MM.1S (cell line): ENCODE data around the gene TSSC4.

Source experiments
- DNase-seq: peaks from one replicate; pipeline ENCODE4 v3.0.0-alpha.2; 2015
- H2AFZ ChIP-seq: fragments of 300-600 bp; sonication (generic); 2 replicates; pipeline ENCODE4 v1.6.0; 2016; ENCODE audit warnings: antibody characterized with exemption, low read length
- H3F3A ChIP-seq: fragments of 300-600 bp; sonication (generic); 2 replicates; pipeline ENCODE4 v1.6.1; 2016; ENCODE audit warnings: mild to moderate bottlenecking, antibody characterized with exemption, low read length, moderate library complexity, mixed read lengths; ENCODE audit not compliant: insufficient read depth
- H3K27ac ChIP-seq: fragments of 300-600 bp; sonication (generic); 2 replicates; pipeline ENCODE4 v1.5.1; 2016; ENCODE audit warnings: mild to moderate bottlenecking, low read length
- H3K27me3 ChIP-seq: fragments of 300-600 bp; sonication (generic); replicated peaks from 2 replicates; pipeline ENCODE4 v1.6.0; 2016; ENCODE audit warnings: low read length; ENCODE audit not compliant: insufficient read depth
- H3K36me3 ChIP-seq: fragments of 300-600 bp; sonication (generic); replicated peaks from 2 replicates; pipeline ENCODE4 v1.6.1; 2016; ENCODE audit warnings: mild to moderate bottlenecking, low read length, mixed read lengths; ENCODE audit not compliant: insufficient read depth
- H3K4me1 ChIP-seq: fragments of 300-600 bp; sonication (generic); 2 replicates; pipeline ENCODE4 v1.6.1; 2016; ENCODE audit warnings: low read length, mixed read lengths
- H3K4me2 ChIP-seq: fragments of 300-600 bp; sonication (generic); 2 replicates; pipeline ENCODE4 v1.6.0; 2016; ENCODE audit warnings: low read depth, low read length
- H3K4me3 ChIP-seq: fragments of 300-600 bp; sonication (generic); 2 replicates; pipeline ENCODE4 v1.5.1; 2016; ENCODE audit warnings: low read length, mixed read lengths
- H3K79me2 ChIP-seq: fragments of 300-600 bp; sonication (generic); 2 replicates; pipeline ENCODE4 v1.6.1; 2016; ENCODE audit warnings: mixed run types, low read length, mixed read lengths
- H3K9ac ChIP-seq: fragments of 300-600 bp; sonication (generic); 2 replicates; pipeline ENCODE4 v1.6.1; 2016; ENCODE audit warnings: low read length, mixed read lengths
- H3K9me2 ChIP-seq: fragments of 300-600 bp; sonication (generic); replicated peaks from 2 replicates; pipeline ENCODE4 v1.6.1; 2016; ENCODE audit warnings: mild to moderate bottlenecking, low read length, mixed read lengths; ENCODE audit not compliant: insufficient read depth
- H3K9me3 ChIP-seq: fragments of 300-600 bp; sonication (generic); replicated peaks from 2 replicates; pipeline ENCODE4 v1.6.1; 2016; ENCODE audit warnings: mild to moderate bottlenecking, low read length, mixed read lengths; ENCODE audit not compliant: insufficient read depth
- H4K20me1 ChIP-seq: fragments of 300-600 bp; sonication (generic); 2 replicates; pipeline ENCODE4 v1.6.1; 2016; ENCODE audit warnings: mild to moderate bottlenecking, low read length, moderate library complexity, mixed read lengths; ENCODE audit not compliant: insufficient read depth
- EZH2 ChIP-seq: fragments of 300-600 bp; sonication (generic); optimal IDR thresholded peaks from 2 replicates; pipeline ENCODE3; 2017; ENCODE audit warnings: low read depth, mild to moderate bottlenecking, antibody characterized with exemption, low read length, mixed read lengths
- EZH2phosphoT487 ChIP-seq: fragments of 300-600 bp; sonication (generic); IDR thresholded peaks from 2 replicates; pipeline ENCODE4 v1.6.1; 2018; ENCODE audit warnings: antibody characterized with exemption, low read length
- TF ChIP-seq, protein P1 (sequence below): fragments of 300-600 bp; sonication (generic); IDR thresholded peaks from 2 replicates; pipeline ENCODE4 v1.5.1; 2016; ENCODE audit warnings: antibody characterized with exemption, low read length, mixed read lengths

The TSSC4 gene

DNA sequence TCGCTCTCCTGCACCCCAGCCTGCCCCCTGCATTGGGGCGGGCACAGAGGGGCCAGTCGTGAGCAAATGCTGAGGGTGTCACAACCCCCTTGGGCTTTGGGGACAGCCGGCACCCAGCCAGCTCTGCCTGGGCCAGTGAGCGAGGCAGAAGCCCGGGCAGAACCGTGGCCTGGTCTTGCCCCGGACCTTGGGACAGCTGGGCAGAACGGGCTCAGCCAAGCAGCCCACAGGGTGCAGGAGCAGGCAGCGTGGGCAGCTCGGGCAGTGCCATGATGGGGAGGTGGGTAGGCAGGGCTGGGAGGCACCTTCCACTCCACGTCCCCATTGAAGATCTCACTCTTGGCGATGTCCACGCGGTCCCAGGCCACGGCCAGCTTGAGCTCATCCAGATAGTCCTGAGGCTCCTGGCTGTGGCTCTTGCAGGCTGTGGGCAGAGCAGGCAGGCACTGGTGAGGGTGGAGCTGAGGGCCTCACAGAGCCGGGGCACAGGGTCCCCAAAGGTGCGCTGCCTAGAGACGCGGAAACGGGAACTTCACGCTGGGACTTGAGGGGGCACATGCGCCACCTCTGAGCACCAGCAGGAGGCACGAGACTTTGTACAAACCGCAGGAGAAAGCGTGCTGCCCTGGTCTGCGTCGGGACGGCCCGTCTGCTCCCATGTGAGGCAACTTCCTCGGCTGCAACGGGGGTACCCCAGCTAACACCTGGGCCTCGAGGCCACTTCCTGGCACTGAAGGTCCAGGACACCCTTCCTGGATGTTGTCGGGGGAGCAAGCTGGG, 15.2 kb downstream of the TSSC4 start:
- H3K36me3 ChIP-seq = no peaks in the 10 kb centered on the region
- peaks cover 83% of the 10 kb centered on the region for H3K27me3 ChIP-seq
- no peak overlapping the region for H3K4me3 ChIP-seq
- H2AFZ ChIP-seq = no peak overlapping the region
- TF ChIP-seq, protein P1, sequence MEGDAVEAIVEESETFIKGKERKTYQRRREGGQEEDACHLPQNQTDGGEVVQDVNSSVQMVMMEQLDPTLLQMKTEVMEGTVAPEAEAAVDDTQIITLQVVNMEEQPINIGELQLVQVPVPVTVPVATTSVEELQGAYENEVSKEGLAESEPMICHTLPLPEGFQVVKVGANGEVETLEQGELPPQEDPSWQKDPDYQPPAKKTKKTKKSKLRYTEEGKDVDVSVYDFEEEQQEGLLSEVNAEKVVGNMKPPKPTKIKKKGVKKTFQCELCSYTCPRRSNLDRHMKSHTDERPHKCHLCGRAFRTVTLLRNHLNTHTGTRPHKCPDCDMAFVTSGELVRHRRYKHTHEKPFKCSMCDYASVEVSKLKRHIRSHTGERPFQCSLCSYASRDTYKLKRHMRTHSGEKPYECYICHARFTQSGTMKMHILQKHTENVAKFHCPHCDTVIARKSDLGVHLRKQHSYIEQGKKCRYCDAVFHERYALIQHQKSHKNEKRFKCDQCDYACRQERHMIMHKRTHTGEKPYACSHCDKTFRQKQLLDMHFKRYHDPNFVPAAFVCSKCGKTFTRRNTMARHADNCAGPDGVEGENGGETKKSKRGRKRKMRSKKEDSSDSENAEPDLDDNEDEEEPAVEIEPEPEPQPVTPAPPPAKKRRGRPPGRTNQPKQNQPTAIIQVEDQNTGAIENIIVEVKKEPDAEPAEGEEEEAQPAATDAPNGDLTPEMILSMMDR = peak; percentile 27
- TF ChIP-seq EZH2 = no peak
- H3K4me2 ChIP-seq = no peak overlapping the region
- no peak for DNase-seq
- H3K4me1 ChIP-seq = no peaks in the 10 kb centered on the region
- H3F3A ChIP-seq = no peaks in the 10 kb centered on the region
- no peak overlapping the region for H3K9ac ChIP-seq
- H3K9me3 ChIP-seq = no peaks in the 10 kb centered on the region
- H3K9me2 ChIP-seq = no peaks in the 10 kb centered on the region
- H3K27ac ChIP-seq = no peak overlapping the region
- no peaks in the 10 kb centered on the region for H3K79me2 ChIP-seq
- no peaks in the 10 kb centered on the region for H4K20me1 ChIP-seq

DNA sequence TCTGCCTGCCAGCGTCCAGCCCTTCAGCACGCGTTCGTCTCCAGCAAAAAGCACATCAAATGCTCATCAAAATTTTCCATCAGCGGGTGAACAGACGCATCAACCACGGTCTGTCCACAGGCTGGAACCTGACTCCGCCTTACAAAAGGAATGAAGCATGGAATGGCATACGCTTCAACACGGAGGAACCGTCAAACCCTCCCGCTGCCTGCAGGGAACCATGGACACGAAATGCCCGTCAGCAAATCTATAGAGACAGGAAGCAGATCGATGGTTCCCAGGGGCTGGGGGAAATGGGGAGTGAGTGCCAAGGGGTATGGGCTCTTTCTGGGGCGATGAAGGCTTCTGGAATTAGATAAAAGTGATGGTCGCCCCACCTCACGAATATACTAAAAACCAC, 16.2 kb downstream of the TSSC4 start:
- no peaks in the 10 kb centered on the region for H3K4me1 ChIP-seq
- H3K4me2 ChIP-seq = no peak overlapping the region
- H3K36me3 ChIP-seq = no peaks in the 10 kb centered on the region
- no peaks in the 10 kb centered on the region for H3K9me2 ChIP-seq
- no peaks in the 10 kb centered on the region for H3K9me3 ChIP-seq
- no peaks in the 10 kb centered on the region for H4K20me1 ChIP-seq
- no peak overlapping the region for H3K9ac ChIP-seq
- H3K4me3 ChIP-seq = no peak overlapping the region
- H3K27ac ChIP-seq = no peak overlapping the region
- H3F3A ChIP-seq = no peaks in the 10 kb centered on the region
- H3K79me2 ChIP-seq = no peaks in the 10 kb centered on the region
- no peak for DNase-seq
- TF ChIP-seq, protein P1 = no peak
- TF ChIP-seq EZH2 = peak; percentile 54
- H2AFZ ChIP-seq = no peak overlapping the region
- H3K27me3 ChIP-seq = peaks cover 83% of the 10 kb centered on the region

DNA sequence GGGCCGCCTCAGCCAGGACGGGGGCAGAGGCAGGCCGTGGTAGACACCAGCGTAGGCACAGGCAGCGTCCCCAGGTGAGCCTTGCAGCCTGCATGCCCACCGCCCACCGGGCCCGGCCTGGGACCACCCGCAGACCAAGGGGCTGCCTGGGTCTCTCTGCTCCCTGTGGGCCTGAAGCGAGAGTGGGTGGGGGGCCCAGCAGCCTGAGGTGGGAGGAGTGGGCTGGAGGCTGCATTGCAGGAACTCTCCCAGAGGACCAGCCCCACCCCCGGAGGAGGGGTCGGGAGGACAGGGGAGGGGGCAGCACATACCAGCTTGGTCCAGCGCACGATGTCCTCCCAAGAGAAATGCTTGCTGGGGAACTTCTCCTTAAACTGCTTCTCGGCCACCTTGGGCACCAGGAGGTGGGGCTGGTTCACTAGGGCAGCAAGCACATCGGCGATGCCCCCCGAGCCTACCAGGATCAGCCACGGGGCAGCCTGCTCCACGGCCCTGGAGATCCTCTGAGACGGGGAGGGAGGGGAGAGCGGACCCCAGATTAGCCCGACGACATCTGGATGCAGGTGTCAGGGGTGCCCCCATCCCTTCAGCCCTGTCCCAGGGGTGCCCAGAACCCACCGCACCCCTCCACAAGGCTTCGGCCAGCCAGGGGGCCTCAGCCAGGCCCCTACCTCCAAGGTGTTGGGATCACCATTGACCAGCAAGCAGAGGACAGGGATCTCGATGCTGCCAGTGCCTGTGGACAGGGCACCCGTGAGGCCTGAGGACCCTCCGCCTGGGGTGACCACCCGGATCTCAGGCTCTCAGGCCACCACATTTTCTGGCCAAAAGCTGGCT, 17.5 kb downstream of the TSSC4 start:
- H3K9me3 ChIP-seq = no peaks in the 10 kb centered on the region
- H3F3A ChIP-seq = no peaks in the 10 kb centered on the region
- H3K9ac ChIP-seq = no peak overlapping the region
- peaks cover 83% of the 10 kb centered on the region for H3K27me3 ChIP-seq
- no peak overlapping the region for H3K4me2 ChIP-seq
- no peak for TF ChIP-seq EZH2
- no peak for TF ChIP-seq EZH2phosphoT487
- TF ChIP-seq, protein P1 = no peak
- no peak overlapping the region for H3K27ac ChIP-seq
- H3K79me2 ChIP-seq = no peaks in the 10 kb centered on the region
- no peak overlapping the region for H2AFZ ChIP-seq
- no peaks in the 10 kb centered on the region for H3K9me2 ChIP-seq
- DNase-seq = no peak
- no peaks in the 10 kb centered on the region for H3K36me3 ChIP-seq
- no peaks in the 10 kb centered on the region for H4K20me1 ChIP-seq
- H3K4me3 ChIP-seq = no peak overlapping the region
- H3K4me1 ChIP-seq = no peaks in the 10 kb centered on the region
